HG02943 (cell line): ENCODE measurements around the gene RMDN2.
A peak's percentile ranks its signal among the peaks of the same experiment; 100 is the strongest.

Source experiments
- ATAC-seq: cut with Tn5 transposase; IDR thresholded peaks from one replicate; pipeline ENCODE4 v1.9.1; 2021; ENCODE audit warnings: mild to moderate bottlenecking, low read depth, moderate library complexity; ENCODE audit not compliant: unreplicated experiment

RMDN2 gene

GRCh38 chr2:38035968-38036367 lies 110.9 kb downstream of the RMDN2 start:
- no peak for ATAC-seq

GRCh38 chr2:38037325-38037724 lies 112.2 kb downstream of the RMDN2 start:
- ATAC-seq: no peak

GRCh38 chr2:38037757-38038621 lies 112.9 kb downstream of the RMDN2 start:
- peak; percentile 63 for ATAC-seq

- ATAC-seq: no peak
These were observed 113.6 kb downstream of the RMDN2 start for GRCh38 chr2:38038682-38039081.

GRCh38 chr2:38039121-38039910 lies 114.2 kb downstream of the RMDN2 start:
- no peak for ATAC-seq

GRCh38 chr2:38045811-38046210 lies 120.7 kb downstream of the RMDN2 start:
- no peak for ATAC-seq

- no peak for ATAC-seq
These were observed 131.1 kb downstream of the RMDN2 start for GRCh38 chr2:38056216-38056615.

- ATAC-seq: no peak
These were observed 132.7 kb downstream of the RMDN2 start for GRCh38 chr2:38057651-38058410.

- ATAC-seq: no peak
These were observed 135.3 kb downstream of the RMDN2 start for GRCh38 chr2:38060236-38061018.

- ATAC-seq: no peak
These were observed 139.9 kb downstream of the RMDN2 start for GRCh38 chr2:38064801-38065501.

GRCh38 chr2:38065502-38066135 lies 140.5 kb downstream of the RMDN2 start:
- ATAC-seq: no peak

- ATAC-seq: no peak
These were observed 141.5 kb downstream of the RMDN2 start for GRCh38 chr2:38066421-38067115.
